NCI-H2227 (cell line): ENCODE measurements around the gene GNL1.

Source experiments
- DNase-seq: peaks from one replicate; lab custom pipeline; 2025; ENCODE audit not compliant: unreplicated experiment; lab: John Stamatoyannopoulos, UW

Gene GNL1

DNA sequence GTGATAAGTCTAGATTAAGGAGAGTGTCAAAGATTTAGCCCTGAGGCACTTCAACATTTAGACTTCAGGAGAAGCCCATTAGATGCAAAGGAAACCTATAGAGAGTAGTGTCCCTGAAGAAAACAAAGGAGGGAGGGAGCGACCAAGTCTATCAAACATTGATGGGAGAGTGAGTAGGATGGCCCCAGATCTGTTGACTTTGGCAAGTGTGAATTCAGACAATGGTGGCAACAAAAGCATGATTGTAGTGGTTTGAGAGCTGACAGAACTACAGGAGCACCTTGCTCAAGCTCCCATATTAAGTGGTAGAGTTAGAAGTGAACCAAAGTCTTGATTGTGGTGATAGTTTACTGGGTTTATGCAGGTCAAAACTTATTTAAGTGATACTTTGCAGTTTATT is 14.0 kb upstream of the GNL1 start:
- no peak for DNase-seq

DNA sequence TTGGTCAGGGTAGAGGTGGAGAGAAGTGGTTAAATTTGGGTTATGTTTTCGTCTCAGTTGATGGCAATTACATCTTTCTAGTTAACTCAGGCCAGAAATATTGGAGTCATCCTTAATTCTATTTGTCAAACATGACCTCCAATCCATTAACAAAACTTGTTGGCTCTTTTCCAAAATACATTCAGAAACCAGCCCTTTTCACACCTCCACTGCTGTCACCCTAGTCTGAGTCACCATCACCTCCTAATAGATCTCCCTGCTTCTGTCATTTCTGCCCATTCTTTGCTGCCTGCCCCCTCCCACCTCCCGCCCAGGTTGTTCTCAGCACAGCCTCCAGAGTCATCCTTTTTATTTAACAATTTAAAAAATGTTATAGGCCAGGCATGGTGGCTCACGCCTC is 12.0 kb upstream of the GNL1 start:
- DNase-seq: no peak

DNA sequence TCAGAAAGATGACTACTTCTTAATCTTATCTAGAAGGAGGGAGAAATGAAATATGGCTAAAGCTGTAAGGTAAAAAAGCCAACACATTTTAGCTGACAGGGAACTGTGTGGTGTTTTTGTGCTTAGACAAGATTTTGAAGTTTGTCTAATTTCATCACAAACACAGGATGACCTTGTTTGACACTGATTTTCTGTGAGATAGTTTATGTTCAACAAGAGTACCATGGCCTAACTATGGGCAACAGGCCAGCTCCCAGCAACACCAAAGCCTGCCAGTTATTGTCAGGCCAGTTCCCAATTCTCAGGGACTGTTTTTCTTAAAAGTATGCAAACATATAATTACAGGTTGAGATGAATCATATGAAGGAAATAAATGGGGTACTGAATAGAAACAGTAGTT is 9.5 kb upstream of the GNL1 start:
- DNase-seq: no peak

- no peak for DNase-seq
Observed at GRCh38 chr6:30564114-30564513, 7.8 kb upstream of the GNL1 start.

DNA sequence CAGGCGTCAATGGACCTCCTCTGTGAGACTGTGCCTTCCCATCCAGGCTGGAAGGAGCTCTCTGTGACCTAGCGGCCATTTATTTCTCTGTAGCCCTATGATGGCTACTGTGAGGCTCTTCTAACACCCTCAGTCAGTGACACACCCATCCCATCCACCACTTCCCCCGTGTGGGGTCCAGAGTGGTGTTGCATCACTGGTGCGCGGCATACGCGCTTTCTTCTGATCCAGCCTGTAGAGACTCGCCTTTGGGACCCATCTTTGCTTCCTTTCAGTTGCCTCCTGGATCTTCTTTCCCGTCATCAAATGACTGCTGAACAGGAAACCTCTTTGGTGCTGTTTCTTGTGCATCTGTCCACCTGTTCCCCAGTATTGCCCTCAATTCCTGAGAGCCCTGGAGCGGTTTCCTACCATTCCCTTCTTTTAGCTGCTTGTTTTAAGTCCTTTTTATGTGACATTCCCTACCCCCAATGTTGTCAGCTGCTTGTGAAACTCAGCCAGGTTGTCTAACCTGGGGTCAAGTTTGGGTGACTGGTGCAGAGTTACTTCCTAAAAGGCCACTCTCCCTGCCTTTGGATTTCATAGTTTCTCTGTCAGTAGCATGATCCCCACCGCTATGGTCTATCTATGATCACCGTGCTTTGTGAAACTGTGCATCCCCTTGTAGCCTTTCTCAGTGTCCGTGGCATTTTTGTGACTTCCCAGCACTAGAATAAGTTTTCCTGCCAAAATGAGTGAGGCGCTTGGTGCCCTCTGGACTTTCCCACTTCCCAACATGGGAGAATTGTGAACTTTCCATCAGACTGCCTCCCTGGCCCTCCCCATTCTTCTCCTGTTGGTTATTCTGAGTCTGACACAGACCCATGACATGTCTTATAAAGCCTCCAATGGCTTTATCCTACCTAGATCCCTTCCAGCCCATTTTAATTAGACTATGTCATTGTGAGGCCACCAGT is 6.5 kb upstream of the GNL1 start:
- no peak for DNase-seq

- DNase-seq: no peak
Observed at GRCh38 chr6:30560930-30561329, 4.6 kb upstream of the GNL1 start.

GRCh38 chr6:30557683-30557981 is 1.3 kb upstream of the GNL1 start:
- no peak for DNase-seq

DNA sequence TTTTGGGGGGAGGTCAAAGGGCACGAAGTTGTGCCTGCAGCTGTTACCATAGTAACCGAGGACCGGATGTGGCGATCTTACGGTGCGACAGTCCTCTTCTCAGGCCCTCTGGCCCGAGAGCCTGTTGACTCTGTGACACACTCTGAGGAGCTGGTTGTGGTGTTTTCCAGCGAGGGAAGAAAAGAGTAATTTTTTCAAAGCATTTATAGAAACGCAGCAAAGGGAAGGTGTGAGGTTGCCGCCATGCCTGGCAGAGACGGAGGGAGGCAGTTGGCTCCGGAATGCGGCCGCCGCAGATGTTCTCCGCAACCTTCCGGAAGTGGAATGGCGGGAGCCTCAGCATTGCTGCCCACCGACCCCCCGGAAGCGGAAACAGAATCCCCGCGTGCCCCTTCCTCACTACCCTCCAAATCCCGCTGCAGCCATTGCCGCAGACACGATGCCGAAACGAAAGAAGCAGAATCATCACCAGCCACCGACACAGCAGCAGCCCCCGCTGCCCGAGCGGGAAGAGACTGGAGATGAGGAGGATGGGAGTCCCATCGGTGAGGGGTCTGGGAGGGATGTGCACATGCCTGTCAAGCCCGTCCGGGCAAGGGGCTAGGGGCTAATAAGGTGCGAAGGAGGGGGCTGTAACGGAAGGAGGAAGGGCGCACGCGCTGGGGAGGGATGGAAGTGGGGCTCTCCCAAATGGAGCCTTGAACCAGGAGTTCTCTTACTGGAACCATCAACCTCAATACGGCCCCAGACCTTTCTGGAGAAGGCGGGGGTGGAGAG is 805 bp upstream of the GNL1 start, which contains the start of gene PRR3:
Gene PRR3, plus strand, starts transcription at position 390 of the 777 bp plus-strand sequence. Its CDS starts 50 bp downstream, at position 440.
- DNase-seq: peak; percentile 93

DNA sequence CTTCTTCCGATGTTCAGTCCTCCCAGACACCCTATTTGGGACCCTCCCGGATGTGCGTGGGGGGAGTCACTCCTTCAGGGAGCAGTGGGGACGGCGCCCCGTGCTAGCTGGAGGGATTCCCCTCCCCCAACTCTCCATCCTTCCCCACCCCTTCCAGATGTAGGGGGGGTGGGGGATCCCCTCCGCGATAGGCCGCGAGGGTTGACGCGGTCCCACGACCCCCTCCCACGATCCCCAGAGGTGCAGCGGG is 548 bp downstream of the GNL1 start:
- no peak for DNase-seq

- peak; percentile 62 for DNase-seq
Observed at GRCh38 chr6:30554962-30555815, 1.1 kb downstream of the GNL1 start.

- DNase-seq: no peak
Observed at GRCh38 chr6:30554404-30554803, 1.9 kb downstream of the GNL1 start.

- no peak for DNase-seq
Observed at GRCh38 chr6:30548375-30548774, 7.9 kb downstream of the GNL1 start.

GRCh38 chr6:30547454-30547853 is 8.8 kb downstream of the GNL1 start:
- DNase-seq: no peak

GRCh38 chr6:30544666-30545272 is 11.5 kb downstream of the GNL1 start:
- DNase-seq: peak; percentile 71

DNA sequence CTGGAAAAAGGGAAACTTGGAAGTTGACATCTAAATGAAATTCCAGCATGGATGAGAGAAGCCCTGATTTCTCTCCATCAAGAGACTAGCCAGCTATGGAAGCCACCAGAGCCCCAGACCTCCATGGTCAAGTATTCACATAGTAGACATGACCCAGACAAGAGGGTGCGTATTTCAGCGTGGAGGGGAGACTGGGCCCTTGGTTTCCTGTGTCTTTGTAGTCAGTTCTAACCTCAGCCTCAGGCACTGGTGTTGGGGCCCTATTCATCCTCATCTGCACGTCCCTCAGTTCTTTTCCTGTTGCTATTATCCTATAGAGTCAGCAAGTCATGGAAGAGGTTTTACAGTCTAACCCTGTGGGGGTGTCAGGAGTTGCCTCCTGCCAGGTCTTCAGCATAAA is 12.5 kb downstream of the GNL1 start:
- no peak for DNase-seq

GRCh38 chr6:30542915-30543314 is 13.4 kb downstream of the GNL1 start:
- no peak for DNase-seq

- no peak for DNase-seq
Observed at GRCh38 chr6:30542404-30542725, 13.9 kb downstream of the GNL1 start.

DNA sequence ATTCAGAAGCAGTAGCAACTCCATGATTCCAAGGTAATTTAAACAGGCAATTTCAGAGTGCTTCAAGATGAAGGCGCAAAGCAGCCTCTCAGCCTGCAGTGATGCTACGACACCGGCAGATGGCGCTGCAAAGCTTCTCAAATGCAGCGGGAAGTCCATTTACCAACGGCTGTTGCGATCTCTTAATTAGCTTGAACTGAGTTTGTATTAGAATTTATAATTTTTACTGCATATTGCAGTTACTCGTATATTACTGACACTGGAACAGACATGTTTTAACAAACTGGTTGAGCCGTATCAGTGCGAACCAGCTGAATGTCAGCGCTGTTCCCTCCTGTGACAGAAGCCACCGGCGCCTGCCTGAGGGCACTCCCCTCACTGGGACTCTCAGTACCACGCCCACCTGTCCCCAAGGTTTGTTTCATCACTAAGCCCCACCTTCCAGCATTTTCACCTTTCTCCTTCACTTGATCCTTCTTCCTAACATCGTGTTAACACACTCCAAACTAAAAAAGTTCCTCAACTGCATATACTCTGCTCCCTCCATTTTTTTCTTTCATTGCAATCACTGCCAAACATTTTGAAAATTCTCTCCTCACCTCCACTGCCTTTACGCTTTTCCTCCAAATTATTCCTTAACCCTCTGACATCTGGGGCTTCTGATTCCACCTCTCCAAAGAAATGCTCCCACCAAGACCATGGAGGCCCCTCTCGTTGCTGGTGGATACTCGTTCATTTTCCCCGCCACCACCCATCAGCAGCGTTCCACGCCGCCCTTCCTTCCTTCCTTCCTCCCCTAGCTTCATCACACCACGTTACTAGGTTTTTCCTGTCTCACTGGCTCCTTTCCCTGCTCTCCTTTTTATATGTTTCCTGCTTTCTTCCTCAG is 14.5 kb downstream of the GNL1 start:
- DNase-seq: peak; percentile 87

GRCh38 chr6:30537931-30538330 is 18.4 kb downstream of the GNL1 start:
- DNase-seq: no peak
